Occipital lobe (tissue), 2 donors: ENCODE data around the gene SAMD11. TPM values are rescaled to one million over a fixed set of nuclear protein-coding genes. Genes with fewer than 3 reads are reported as not detected.
A peak's percentile ranks its signal among the peaks of the same experiment; 100 is the strongest.
"Not testable (repeated sequence)": the region's sequence is repeated elsewhere in the genome, so short reads cannot be mapped to it uniquely, and the experiment has no call there.

Experiments
- DNase-seq: peaks from one replicate; lab custom pipeline; 2025; lab: John Stamatoyannopoulos, UW
- total RNA-seq: library from RNA; depleted of rRNA; stranded (reverse); fragments of >200 nt; gene quantifications from one replicate; pipeline ENCODE4 v1.2.3, GENCODE V29; 2014

The SAMD11 gene
- total RNA-seq, 1 donor from 2014 or later, result 0.16 TPM

DNA sequence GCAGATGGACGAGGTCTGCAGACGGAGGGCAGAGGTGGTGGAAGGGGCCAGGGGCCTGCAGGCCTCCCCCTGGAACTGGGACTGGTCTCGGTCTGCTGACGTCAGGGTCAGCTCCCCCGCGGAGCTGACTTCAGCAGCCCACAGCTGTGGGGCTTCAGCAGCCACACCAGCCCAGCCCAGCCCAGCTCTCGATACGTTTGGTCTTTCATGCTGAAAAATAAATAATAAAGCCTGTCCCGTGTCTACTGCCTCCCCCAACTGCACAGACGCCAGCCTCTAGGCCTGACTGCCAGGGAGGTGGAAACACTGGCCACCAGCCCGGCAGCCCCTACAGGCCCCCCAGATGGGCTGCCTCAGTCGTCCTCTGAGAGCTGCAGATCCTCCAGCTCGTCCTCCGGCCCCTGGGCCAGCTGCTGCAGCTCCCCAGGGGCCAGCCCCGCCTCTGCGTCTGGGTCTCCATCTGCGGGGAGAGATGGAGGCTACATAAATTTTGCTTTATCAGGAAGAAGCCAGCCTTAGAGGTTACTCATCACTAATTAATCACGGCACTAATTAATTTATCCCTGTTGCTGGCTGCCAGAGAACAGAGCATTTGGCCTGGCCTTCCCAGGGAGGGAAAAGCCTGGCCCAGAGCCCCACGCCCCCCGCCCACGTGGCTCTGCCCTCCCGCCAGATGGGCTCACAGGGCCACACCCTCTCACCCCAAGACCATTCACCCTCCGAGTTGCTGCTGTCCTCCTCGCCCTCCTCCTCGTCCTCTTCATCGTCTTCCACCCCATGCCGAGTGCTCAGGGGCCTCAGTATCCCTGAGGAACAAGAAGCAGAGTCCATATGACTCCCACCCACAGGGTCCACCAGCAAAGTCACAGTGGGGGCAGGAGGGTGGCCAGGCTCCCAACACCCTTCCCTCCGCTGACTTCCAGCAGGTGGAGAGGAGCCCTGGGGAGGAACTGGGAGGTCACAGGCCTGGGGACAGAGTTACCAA, 20.9 kb downstream of the SAMD11 start:
- DNase-seq, result no peak

DNA sequence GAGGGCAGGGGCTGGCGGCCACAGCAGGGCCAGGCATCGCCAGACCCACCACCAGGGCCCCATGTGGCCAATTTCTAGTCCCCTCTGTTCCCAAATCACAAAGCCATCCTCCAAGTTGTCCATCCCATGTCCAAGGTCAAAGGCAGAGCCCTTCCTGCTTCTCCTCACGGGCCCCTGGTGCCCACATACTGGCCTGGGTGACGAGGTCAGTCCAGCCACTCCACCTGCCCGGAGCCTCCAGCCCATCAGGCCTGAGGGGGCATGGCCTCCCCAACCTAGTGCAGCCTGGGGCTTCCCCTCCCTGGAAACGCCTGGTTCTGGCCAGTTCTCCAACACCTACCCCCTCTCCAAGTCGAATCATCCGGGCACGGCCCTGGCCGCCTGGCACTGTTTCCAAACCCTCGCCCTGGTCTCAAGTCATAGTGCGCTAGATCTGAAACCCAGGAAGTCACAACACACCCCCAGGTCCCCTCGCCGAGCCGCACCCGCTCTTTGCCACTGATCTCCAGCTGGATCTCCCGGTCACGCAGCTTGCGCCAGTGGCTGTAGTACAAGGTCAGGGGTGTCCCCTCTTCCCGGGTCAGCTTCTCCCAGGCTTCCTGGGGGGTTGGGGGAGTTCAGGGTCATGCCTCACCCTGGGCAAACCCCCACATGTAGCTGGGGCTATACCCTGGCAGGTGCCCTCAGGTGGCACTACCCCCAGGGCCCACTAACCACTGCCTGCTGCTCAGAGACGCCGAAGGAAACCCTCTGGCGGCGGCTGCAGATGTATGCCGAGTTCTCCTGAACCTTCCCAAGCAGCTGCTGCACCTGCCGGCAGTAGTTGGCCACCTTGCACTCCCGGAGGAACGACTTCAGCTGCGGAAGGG, 22.2 kb downstream of the SAMD11 start:
- no peak for DNase-seq

DNA sequence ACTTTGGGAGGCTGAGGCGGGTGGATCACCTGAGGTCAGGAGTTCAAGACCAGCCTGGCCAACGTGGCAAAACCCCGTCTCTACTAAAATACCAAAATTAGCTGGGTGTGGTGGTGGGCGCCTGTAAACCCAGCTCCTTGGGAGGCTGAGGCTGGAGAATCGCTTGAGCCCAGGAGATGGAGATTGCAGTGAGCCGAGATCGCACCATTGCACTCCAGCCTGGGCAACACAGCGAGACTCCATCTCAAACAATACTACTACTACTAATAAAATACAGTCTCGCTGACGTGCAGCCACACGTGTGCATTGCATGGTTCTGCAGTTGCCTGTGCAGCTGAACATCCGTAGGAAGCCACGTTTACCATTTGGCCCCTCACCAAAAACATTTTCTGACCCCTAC, 23.1 kb downstream of the SAMD11 start:
- DNase-seq, result not testable (repeated sequence)

DNA sequence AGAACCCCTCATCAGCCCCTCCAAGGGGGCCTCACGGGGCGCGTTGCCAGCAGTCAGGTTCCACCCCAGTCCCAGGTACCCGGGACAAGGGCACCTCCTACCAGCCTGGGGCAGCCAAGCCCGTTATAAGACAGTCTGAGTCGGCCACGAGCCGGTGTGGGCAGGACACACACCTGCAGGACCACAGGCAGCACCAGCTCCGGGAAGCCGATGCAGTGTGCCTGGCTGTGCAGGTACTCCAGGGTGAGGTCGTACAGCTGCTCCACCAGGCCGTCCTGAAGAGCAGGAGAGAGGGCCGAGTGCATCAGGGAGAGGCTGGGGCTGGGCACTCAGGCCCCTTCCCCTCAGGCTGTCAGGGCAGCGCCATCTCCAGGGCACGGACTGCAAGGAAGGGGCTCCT, 24.2 kb downstream of the SAMD11 start:
- no peak for DNase-seq

DNA sequence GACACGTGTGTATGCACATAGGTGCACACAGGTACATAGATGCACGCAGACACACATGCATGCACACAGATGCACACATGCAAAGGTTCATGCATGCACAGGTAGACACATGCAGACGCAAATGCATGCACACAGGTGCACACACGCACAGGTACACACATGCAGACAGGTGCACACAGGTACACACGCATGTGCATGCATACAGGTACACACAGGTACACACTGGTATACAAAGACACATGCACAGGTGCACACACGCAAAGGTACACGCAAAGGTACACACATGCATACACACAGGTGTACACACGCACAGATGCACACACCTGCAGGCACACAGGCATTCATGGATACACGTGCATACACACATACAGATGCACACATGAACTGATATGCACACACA, 26.5 kb downstream of the SAMD11 start:
- no peak for DNase-seq

DNA sequence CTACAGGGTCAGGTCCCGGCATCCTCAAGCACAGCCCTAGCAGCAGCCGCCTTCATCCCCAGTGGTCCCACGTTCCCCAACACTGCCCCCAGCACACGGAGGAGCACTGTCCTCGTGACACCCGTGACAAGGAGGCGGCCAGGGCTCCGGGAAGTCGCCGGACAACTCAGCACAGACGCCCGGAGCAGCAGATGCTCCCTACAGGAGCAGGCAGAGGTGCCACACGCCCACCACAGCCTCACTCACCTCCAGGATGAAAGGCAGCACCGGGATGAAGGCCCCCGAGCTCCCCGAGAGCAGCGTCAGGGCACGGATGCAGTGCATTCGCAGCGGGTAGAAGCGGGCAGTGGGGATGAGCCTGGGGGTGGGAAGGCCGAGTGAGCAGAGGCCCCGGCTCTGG, 27.2 kb downstream of the SAMD11 start:
- no peak for DNase-seq

DNA sequence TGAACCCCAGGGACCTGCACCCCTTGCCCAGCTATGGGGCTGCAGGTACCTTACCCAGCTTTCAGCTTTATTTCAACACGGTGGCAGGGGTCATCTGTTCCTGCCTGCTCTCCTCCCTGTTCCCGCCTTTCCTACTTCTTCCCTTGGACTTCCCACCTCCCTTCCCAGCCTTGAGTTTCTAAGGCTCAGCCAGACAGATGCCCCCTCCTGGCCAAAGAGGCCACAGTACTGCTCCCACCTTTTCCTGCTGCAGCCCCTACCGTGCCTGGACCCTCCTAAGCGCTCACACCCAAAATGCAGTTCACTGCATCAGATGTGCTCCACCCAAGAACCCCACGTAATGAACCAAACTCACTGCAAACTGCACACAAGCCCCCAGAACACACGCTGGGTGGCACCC, 27.6 kb downstream of the SAMD11 start:
- DNase-seq, result no peak

DNA sequence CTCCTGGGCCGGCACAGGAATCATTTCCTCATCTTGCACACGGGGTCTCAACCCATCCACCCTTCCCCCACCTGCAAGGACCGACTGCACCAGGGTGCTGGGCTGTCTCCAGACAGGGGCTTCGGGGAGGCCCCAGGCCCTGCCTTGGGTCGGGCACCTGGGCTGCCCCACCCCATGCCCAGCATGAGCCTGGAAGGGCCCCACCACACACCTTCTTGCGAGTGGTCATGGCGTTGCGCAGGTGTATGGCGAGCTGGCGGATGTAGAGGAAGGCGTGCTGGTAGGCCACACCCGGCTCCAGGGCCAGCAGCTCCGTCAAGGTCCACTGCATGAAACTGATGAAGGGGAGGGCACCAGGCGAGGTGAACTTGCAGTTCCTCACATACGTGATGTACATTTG, 28.5 kb downstream of the SAMD11 start:
- DNase-seq, result no peak

DNA sequence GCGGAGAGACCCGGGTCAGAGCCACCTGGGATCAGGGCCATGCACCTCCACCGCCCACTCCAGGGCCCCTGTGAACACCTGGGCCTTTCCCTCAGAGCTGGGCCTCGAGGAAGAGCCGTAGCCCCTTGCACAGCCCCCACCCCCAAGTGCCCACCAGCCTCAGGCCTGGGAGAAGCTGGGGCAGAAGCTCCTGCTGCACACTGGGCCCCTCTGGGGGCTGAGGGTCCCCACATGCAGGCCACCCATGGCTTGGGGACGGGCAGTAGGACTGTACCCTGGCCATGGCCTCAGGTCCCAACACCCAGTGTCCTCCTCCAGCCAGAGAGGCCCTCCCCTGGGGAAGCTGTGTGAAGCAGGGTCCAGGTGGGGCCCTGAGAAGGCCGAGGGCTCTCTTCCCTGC, 28.9 kb downstream of the SAMD11 start:
- no peak for DNase-seq

DNA sequence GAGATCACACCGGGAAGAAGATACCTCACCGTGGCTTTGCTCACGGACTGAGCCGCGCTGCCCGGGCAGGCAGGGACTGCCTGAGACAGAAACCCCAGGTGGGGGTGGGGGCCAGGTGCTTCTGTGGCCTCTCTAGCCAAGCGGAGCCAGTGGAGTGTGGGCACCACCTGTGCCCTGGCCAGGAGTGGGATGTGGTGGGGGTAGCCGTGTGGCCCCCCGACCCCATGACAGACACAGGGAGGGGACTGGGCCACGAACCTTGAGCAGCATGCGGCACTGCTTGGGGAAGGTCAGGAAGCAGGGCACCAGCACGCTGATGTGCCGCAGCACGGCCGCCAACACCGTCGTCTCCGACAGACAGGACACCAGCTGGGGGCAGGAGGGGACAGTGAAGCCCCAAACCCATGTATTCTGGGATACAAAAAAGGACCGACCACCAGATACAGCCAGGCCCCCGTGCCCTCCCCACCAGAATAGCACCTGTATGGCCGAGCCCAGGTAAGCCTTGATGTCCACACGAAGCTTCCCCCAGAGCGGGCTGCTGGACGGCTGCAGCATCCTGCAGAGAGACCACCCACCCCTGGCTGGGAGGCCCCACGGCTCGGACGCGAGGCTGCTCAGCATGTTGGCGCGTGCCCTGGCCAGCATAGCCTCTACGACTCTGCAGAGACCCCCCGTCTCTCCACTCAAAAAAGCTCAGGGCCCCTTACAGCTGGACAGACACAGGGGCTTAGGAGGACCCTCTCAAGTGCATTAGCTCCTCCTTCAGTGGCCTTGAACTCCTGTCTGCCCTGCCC, 30.0 kb downstream of the SAMD11 start:
- DNase-seq, result no peak

DNA sequence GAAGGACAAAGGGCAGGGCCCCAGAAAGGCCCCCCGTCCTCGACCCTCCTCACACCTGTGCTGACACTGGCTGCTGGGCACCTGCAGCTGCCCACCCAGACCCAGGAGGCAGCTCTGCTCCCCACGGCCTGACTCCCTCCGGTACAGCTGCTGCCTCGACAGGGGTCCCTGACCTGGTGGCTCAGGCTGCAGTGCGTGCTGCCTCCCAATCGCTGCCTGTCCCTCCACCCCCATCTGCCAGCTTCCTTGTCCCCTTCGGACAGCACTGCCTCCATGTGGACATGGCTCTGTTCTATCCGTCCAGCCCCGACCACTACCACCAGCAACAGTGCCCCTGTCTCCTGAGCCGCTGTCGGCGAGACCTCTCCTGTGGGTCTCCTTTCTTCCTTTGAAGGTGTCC, 31.2 kb downstream of the SAMD11 start:
- DNase-seq, result no peak

DNA sequence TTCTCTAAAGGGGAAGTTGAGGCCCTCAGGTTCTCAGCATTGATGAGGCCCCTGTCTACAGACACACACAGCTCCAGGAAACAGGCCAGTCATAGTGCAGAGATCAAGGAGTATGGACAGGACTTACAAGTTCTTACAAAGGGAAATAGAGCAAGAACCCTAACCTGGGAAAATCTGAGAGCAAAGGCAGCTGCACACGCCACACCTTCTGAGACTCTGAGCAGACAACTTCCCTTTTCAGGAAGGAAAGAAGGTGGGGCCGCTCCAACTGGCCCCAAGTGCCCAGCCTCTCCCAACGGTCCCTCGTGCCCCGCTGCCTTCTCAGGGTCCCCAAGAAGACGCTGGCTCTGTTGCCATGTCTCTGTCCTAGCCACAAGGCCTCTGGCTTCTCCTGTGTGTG, 31.8 kb downstream of the SAMD11 start:
- DNase-seq, result no peak

DNA sequence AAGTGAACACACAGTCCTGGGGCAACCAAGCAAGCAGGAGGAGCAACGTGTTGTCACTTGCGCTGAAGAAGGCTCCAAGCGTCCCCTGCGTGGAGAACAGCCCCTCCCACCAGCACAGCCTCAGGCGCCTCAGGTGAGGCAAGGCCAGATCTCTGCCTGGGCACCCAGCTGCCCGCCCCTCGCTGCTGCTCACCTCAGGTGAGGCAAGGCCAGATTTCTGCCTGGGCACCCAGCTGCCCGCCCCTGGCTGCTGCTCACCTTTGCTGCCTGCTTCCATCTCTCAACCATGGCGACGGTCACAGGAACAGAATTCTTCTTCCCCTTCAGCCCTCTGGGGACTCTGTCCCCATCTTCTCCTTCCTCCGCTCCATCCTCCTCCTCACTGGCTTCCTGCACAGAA, 32.9 kb downstream of the SAMD11 start:
- DNase-seq, result no peak

DNA sequence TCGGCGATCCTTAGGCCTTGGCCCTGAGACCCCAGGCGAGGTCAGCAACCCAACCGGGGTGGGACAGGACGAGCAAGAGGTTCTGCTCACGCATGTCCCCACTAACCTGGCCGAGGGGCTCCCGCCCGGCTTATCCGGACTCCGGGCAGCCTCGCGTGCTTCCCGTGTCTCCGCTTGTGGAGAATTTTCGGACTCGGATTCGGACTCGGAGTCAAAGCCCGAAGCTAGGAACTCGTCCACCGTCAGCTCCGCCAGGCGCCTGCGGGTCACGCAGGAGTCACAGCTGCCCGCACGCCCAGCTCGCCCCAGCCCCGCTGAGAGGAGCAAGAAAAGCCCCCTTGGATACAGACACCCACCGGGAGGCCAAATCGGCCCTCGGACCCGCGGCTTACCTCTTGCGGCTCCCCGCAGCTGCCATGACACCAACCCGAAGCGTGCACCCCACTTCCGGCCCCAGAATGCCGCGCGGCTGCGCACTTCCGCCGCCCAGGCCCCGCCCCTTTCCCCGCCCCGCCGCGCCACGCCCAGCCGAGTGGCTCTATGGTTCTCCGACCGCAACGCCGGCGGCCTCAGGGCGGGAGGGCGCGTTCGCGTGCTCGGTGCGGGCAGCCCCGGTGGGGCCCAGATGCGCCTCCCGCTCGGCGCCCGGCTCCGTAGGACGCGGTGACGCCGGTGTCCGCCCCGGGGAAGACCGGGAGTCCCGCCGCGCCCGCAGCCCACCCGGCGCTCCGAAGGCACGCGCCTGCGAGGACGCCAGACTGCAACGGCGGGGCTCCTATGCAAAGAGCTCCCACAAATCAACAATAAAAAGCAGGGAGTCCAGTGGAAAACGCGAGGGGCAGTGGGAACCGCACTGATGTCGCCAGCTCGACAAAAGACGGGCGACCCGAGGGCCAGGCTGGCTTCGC, 35.4 kb downstream of the SAMD11 start, which contains the start of gene NOC2L:
Gene NOC2L, minus strand, starts transcription at position 434 of the 908 bp plus-strand sequence. Its CDS starts 16 bp downstream, at position 418.
- peak; percentile 94 for DNase-seq

DNA sequence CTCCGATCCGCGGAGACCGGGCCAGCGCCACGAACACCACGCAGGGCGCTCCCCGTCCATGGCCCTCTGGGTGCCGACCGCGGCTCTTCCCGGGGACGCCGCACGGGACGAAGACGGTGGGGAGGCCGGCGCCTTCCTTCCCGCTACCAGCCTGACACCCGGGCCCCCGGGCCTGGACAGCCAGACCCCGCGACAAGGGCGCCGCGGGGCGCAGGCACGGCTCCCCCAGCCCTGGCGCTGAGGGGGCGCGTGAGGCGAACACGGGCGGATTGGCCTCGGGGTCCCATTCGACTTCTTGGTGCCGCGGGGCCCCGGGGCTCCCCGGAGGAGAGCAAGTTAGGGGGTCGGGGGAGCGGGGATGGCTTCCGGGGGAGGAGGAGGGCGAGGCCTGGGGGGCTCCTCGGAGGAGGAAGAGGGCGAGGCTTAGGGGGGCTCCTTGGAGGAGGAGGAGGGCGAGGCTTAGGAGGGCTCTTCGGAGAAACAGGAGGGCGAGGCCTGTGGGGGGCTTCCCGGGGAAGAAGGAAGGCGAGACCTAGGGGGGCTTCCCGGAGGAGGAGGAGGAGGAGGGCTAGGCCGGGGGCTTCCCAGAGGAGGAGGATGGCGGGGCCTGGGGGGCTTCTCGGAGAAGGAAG, 36.1 kb downstream of the SAMD11 start:
- no peak for DNase-seq

DNA sequence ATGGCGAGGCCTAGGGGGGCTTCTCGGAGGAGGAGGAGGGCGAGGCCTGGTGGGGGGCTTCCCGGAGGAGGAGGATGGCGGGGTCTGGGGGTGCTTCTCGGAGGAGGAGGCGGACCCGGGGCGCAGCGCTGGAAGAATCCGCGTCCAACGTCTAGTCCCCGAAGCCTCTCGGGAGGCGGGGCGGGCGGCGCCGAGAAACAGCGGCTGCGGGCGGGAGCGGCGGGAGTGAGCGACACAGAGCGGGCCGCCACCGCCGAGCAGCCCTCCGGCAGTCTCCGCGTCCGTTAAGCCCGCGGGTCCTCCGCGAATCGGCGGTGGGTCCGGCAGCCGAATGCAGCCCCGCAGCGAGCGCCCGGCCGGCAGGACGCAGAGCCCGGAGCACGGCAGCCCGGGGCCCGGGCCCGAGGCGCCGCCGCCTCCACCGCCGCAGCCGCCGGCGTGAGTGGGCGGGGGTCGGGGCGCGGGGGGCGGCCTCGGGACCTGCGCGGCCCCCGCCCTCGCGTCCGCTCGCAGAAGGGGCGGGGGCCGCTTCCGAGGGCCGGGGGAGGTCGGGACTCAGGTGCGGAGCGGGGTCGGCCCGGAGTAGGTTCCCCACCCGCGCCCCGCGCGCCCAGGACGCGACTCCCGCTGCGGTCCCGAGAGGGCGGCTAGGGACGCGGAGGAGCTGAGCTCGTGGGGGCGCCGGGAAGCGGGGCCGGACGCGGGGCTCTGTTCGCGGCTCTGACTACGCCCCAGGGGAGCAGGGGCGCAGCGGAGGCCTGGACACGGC, 36.8 kb downstream of the SAMD11 start, which contains the start of gene KLHL17:
Gene KLHL17, plus strand, starts transcription at position 222 of the 769 bp plus-strand sequence. Its CDS starts 110 bp downstream, at position 332.
- DNase-seq, result peak; percentile 42

DNA sequence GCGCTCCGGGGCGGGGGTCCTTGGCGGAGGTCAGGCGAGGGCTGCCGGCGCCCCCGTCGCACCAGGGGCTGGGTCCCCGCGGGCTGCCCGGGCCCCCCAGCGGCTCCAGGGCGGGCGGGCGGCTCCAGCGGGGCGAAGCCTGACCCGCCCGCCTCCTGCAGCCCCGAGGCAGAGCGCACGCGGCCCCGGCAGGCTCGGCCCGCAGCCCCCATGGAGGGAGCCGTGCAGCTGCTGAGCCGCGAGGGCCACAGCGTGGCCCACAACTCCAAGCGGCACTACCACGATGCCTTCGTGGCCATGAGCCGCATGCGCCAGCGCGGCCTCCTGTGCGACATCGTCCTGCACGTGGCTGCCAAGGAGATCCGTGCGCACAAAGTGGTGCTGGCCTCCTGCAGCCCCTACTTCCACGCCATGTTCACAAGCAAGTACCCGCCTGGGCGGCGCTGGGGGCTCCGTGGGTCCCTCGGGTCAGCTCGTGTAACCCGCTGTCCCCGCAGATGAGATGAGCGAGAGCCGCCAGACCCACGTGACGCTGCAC, 37.5 kb downstream of the SAMD11 start:
- no peak for DNase-seq
